K562 (cell line): ENCODE measurements around the gene PNKD. TPM values are rescaled to one million over a fixed set of nuclear protein-coding genes. Genes with fewer than 3 reads are reported as not detected.

Experiments used
- CHAMP1 ChIP-seq: fragments of 450-650 bp; IDR thresholded peaks from 2 replicates; pipeline ENCODE4 v1.6.1; 2016; ENCODE audit warnings: mild to moderate bottlenecking
- CTCF ChIP-seq, 3 experiments: IDR thresholded peaks in 2 of 3; conservative IDR thresholded peaks in 1 of 3; 2 replicates each; pipeline ENCODE4 v1.5.1; 2011 to 2012; ENCODE audit warnings: low read length in 3 of 3, mild to moderate bottlenecking in 3 of 3, control low read depth in 2 of 3, improper control_type of control experiment in 1 of 3, inconsistent platforms in 1 of 3, low read depth in 1 of 3, mixed read lengths in 1 of 3, moderate library complexity in 1 of 3; ENCODE audit not compliant: insufficient read depth in 2 of 3
- E2F6 ChIP-seq, 2 experiments: IDR thresholded peaks; 2 replicates each; pipeline ENCODE4 v1.6.1; 2011; ENCODE audit warnings: borderline replicate concordance in 1 of 2, control low read depth in 1 of 2, low read depth in 1 of 2, low read length in 1 of 2, mild to moderate bottlenecking in 1 of 2, mixed read lengths in 1 of 2, moderate library complexity in 1 of 2; ENCODE audit not compliant: insufficient read depth in 1 of 2, insufficient read length in 1 of 2, poor library complexity in 1 of 2, severe bottlenecking in 1 of 2; ENCODE audit errors: extremely low read depth in 1 of 2
- ELF1 ChIP-seq: fragments of 200-800 bp; sonication (Bioruptor generic); IDR thresholded peaks from 2 replicates; pipeline ENCODE4 v1.6.1; 2016; ENCODE audit warnings: missing genetic modification characterization, missing compliant biosample characterization
- FOXK2 ChIP-seq, 2 experiments: fragments of 450-650 bp; IDR thresholded peaks in 1 of 2; conservative IDR thresholded peaks in 1 of 2; 2 replicates each; pipeline ENCODE4 v1.6.1; 2016; ENCODE audit warnings: low read depth in 2 of 2, mild to moderate bottlenecking in 1 of 2
- GABPA ChIP-seq: fragments of 200-800 bp; sonication (Bioruptor generic); conservative IDR thresholded peaks from 2 replicates; pipeline ENCODE4 v1.6.1; 2016; ENCODE audit warnings: low read depth, missing genetic modification characterization, missing compliant biosample characterization
- HMGXB4 ChIP-seq: sonication (generic); formaldehyde crosslinking; IDR thresholded peaks from 2 replicates; pipeline ENCODE4 v1.8.1; 2023; ENCODE audit warnings: mild to moderate bottlenecking, missing genetic modification reagents
- MYC ChIP-seq, 2 experiments: fragments of 250-450 bp in 1 of 2; sonication (Bioruptor Pico) in 1 of 2; IDR thresholded peaks; 2 replicates each; pipeline versions ENCODE4 v1.5.1 to v1.6.1; 2012 to 2021; ENCODE audit warnings: low read depth in 2 of 2, borderline replicate concordance in 1 of 2, improper control_type of control experiment in 1 of 2, low read length in 1 of 2, mild to moderate bottlenecking in 1 of 2, moderate library complexity in 1 of 2
- POLR2B ChIP-seq: fragments of 450-650 bp; IDR thresholded peaks from 2 replicates; pipeline ENCODE4 v1.6.1; 2018; ENCODE audit warnings: low read depth; ENCODE audit not compliant: partially characterized antibody
- POLR2H ChIP-seq: IDR thresholded peaks from 2 replicates; pipeline ENCODE4 v1.6.1; 2016; ENCODE audit warnings: missing genetic modification characterization, low read depth, mild to moderate bottlenecking, control low read depth, missing compliant biosample characterization, moderate library complexity
- RBFOX2 ChIP-seq: fragments of 200-400 bp; formaldehyde crosslinking; IDR thresholded peaks from 2 replicates; pipeline ENCODE4 v1.6.1; 2017; ENCODE audit warnings: low read depth, mild to moderate bottlenecking, low read length, moderate library complexity
- STAG1 ChIP-seq: sonication (generic); formaldehyde crosslinking; IDR thresholded peaks from 2 replicates; pipeline ENCODE4 v1.5.0; 2020; ENCODE audit warnings: missing genetic modification reagents, borderline replicate concordance
- SUPT5H ChIP-seq: fragments of 450-650 bp; IDR thresholded peaks from 2 replicates; pipeline ENCODE4 v1.6.1; 2016
- YY1 ChIP-seq, 3 experiments: IDR thresholded peaks; 2 replicates each; pipeline ENCODE4 v1.6.1; 2011; ENCODE audit warnings: low read length in 2 of 3, mild to moderate bottlenecking in 2 of 3, moderate library complexity in 2 of 3, borderline replicate concordance in 1 of 3, control low read depth in 1 of 3, low read depth in 1 of 3; ENCODE audit not compliant: insufficient read depth in 3 of 3, insufficient replicate concordance in 2 of 3, control insufficient read depth in 1 of 3, insufficient read length in 1 of 3; ENCODE audit errors: extremely low read depth in 1 of 3
- ZBTB7A ChIP-seq: IDR thresholded peaks from 2 replicates; pipeline ENCODE4 v1.6.1; 2011; ENCODE audit warnings: low read depth, mild to moderate bottlenecking, low read length, moderate library complexity, borderline replicate concordance; ENCODE audit not compliant: control insufficient read depth
- polyA plus RNA-seq, 8 experiments: library from polyadenylated mRNA; depleted of rRNA in 4 of 8; stranded (reverse) in 5 of 8; unstranded in 3 of 8; fragments of >200 nt; fragmentation: Nextera tagmentation in 2 of 8; fragmentation: Illumina TruSeq in 1 of 8; extraction: Ambion mirVana in 2 of 8; extraction: Trizol in 1 of 8; gene quantifications; 2 replicates each; pipeline versions ENCODE4 v1.2.1 to v1.2.3, GENCODE V29; 2011 to 2014; ENCODE audit warnings: inconsistent platforms in 1 of 8, missing spikeins in 1 of 8
- total RNA-seq, 7 experiments: library from RNA; depleted of rRNA in 6 of 7; stranded (reverse); fragments of >200 nt in 6 of 7; fragmentation: Illumina TruSeq in 2 of 7; extraction: Trizol in 2 of 7; gene quantifications; 2 replicates each; pipeline versions ENCODE4 v1.2.1 to v1.2.3, GENCODE V29; 2011 to 2021; ENCODE audit warnings: low replicate concordance in 1 of 7

The PNKD gene
- total and polyA plus RNA-seq, 9 of the 15 experiments (the other 6 are each of a cell fraction or from before 2014, with no cell fraction given) = 26.0 to 105 (median 60.1) TPM

- peak; percentile 99 for TF ChIP-seq RBFOX2
- peak; percentile 80 for TF ChIP-seq GABPA
- TF ChIP-seq HMGXB4 (CRISPR knock-in tag) = no peak
- TF ChIP-seq E2F6 (IDR thresholded peaks at IDR 0.05; ENCODE audit: borderline replicate concordance in 1 of 2, extremely low read depth in 1 of 2, insufficient read depth in 1 of 2, insufficient read length in 1 of 2, low read depth in 1 of 2, low read length in 1 of 2, poor library complexity in 1 of 2, severe bottlenecking in 1 of 2) = peak; percentile 46 to 52
- TF ChIP-seq STAG1 (CRISPR knock-in tag) = no peak
- no peak for TF ChIP-seq CHAMP1
- no peak for TF ChIP-seq FOXK2 (conservative IDR thresholded peaks at IDR 0.05 in 1 of 2, IDR thresholded peaks at IDR 0.05 in 1 of 2; ENCODE audit: low read depth in 2 of 2)
- TF ChIP-seq ELF1 (tag) = peak; percentile 61; the same call in 1 of the 2 replicates
- TF ChIP-seq MYC (IDR thresholded peaks at IDR 0.05; ENCODE audit: low read depth, low read length) = peak; percentile 80
- peak; percentile 44; the same call in 1 of the 2 replicates for TF ChIP-seq MYC (CRISPR knock-in tag; IDR thresholded peaks at IDR 0.05; ENCODE audit: borderline replicate concordance, low read depth)
- TF ChIP-seq POLR2H (tag) = peak; percentile 85
- peak; percentile 90 for TF ChIP-seq SUPT5H
- peak; percentile 81 for TF ChIP-seq POLR2B
- TF ChIP-seq ZBTB7A = peak; percentile 89
- TF ChIP-seq YY1 (IDR thresholded peaks at IDR 0.05; ENCODE audit: borderline replicate concordance in 1 of 3, control insufficient read depth in 1 of 3, extremely low read depth in 1 of 3, insufficient read depth in 3 of 3, insufficient read length in 1 of 3, insufficient replicate concordance in 2 of 3, low read depth in 1 of 3, low read length in 2 of 3) = peak in 2 of 3 experiments; percentile 68 to 69
- peak in 2 of 3 experiments; percentile 16 to 28; a peak in 2 of 6 replicates for TF ChIP-seq CTCF (IDR thresholded peaks at IDR 0.05 in 2 of 3, conservative IDR thresholded peaks at IDR 0.05 in 1 of 3; ENCODE audit: insufficient read depth in 2 of 3, low read depth in 1 of 3, low read length in 3 of 3)
These were observed 97.3 kb downstream of the PNKD start (continued) for GRCh38 chr2:218367415-218368149.
